GM23338 (cell line): ENCODE results near the gene ABCA13. TPM values are rescaled to one million over a fixed set of nuclear protein-coding genes. Genes with fewer than 3 reads are reported as not detected.

Source experiments
- ATAC-seq: fragments of 200-7000 bp; cut with Tn5 transposase; 3 replicates; pipeline ENCODE4 v1.9.1; 2020
- DNase-seq: peaks from one replicate; pipeline ENCODE4 v3.0.0-alpha.2; 2015; ENCODE audit warnings: low spot score
- H2AFZ ChIP-seq: fragments of 200-600 bp; sonication (generic); 2 replicates; pipeline ENCODE4 v1.8.0; 2016; ENCODE audit warnings: antibody characterized with exemption, mild to moderate bottlenecking, moderate library complexity
- H3F3A ChIP-seq: fragments of 200-600 bp; sonication (generic); replicated peaks from 2 replicates; pipeline ENCODE4 v1.8.0; 2017; ENCODE audit warnings: antibody characterized with exemption, mixed run types, low read depth
- H3K27ac ChIP-seq: fragments of 200-600 bp; sonication (generic); 2 replicates; pipeline ENCODE4 v1.6.1; 2016; ENCODE audit warnings: low read depth
- H3K27me3 ChIP-seq: fragments of 200-600 bp; sonication (generic); 2 replicates; pipeline ENCODE4 v1.8.0; 2016; ENCODE audit warnings: mild to moderate bottlenecking, mixed run types, moderate library complexity; ENCODE audit not compliant: insufficient read depth
- H3K36me3 ChIP-seq: fragments of 200-600 bp; sonication (generic); 2 replicates; pipeline ENCODE4 v1.8.0; 2016; ENCODE audit warnings: mild to moderate bottlenecking; ENCODE audit not compliant: insufficient read depth
- H3K4me1 ChIP-seq: fragments of 200-600 bp; sonication (generic); 2 replicates; pipeline ENCODE4 v1.8.0; 2016; ENCODE audit warnings: mild to moderate bottlenecking, moderate library complexity; ENCODE audit not compliant: insufficient read depth
- H3K4me2 ChIP-seq: fragments of 200-600 bp; sonication (generic); 2 replicates; pipeline ENCODE4 v1.7.1; 2017; ENCODE audit warnings: mixed run types
- H3K4me3 ChIP-seq: fragments of 200-600 bp; sonication (generic); 2 replicates; pipeline ENCODE4 v1.6.1; 2016; ENCODE audit warnings: mixed run types
- H3K79me2 ChIP-seq: fragments of 200-600 bp; sonication (generic); replicated peaks from 2 replicates; pipeline ENCODE4 v1.8.0; 2017; ENCODE audit warnings: mild to moderate bottlenecking; ENCODE audit not compliant: insufficient read depth
- H3K9me2 ChIP-seq: fragments of 200-600 bp; sonication (generic); 2 replicates; pipeline ENCODE4 v1.8.0; 2017; ENCODE audit not compliant: insufficient read depth
- H4K20me1 ChIP-seq: fragments of 200-600 bp; sonication (generic); replicated peaks from 2 replicates; pipeline ENCODE4 v1.8.0; 2017; ENCODE audit warnings: mild to moderate bottlenecking; ENCODE audit not compliant: insufficient read depth
- H3K27ac Mint-ChIP-seq: 2 replicates; pipeline ENCODE4 v1.8.0; 2020; ENCODE audit warnings: inconsistent platforms, mild to moderate bottlenecking, moderate library complexity, mixed read lengths
- H3K27me3 Mint-ChIP-seq: 3 replicates; pipeline ENCODE4 v1.8.0; 2022; ENCODE audit warnings: low read depth, mild to moderate bottlenecking, moderate library complexity, mixed read lengths, inconsistent platforms; ENCODE audit not compliant: insufficient read depth, poor library complexity
- H3K36me3 Mint-ChIP-seq: 3 replicates; pipeline ENCODE4 v1.8.0; 2021; ENCODE audit warnings: low read depth, mild to moderate bottlenecking, inconsistent platforms, moderate library complexity, mixed read lengths
- H3K4me1 Mint-ChIP-seq: 3 replicates; pipeline ENCODE4 v1.8.0; 2020; ENCODE audit warnings: mild to moderate bottlenecking, inconsistent platforms, mixed read lengths
- H3K4me3 Mint-ChIP-seq: 3 replicates; pipeline ENCODE4 v1.8.0; 2021; ENCODE audit warnings: moderate library complexity, mild to moderate bottlenecking, inconsistent platforms, mixed read lengths
- H3K9me3 Mint-ChIP-seq: 3 replicates; pipeline ENCODE4 v1.8.0; 2020; ENCODE audit warnings: moderate library complexity, mild to moderate bottlenecking, inconsistent platforms, mixed read lengths
- CTCF ChIP-seq, 2 experiments: fragments of 200-600 bp in 1 of 2; sonication (generic) in 1 of 2; conservative IDR thresholded peaks; 2 replicates each; pipeline versions ENCODE4 v1.5.1 to v1.6.1; 2016 to 2017; ENCODE audit warnings: antibody characterized with exemption in 2 of 2, low read depth in 2 of 2, mild to moderate bottlenecking in 2 of 2, moderate library complexity in 1 of 2
- ETS1 ChIP-seq: IDR thresholded peaks from 2 replicates; pipeline ENCODE4 v1.6.1; 2016; ENCODE audit warnings: antibody characterized with exemption
- EZH2phosphoT487 ChIP-seq: fragments of 200-600 bp; sonication (generic); IDR thresholded peaks from one replicate; pipeline ENCODE4 v1.8.1; 2018; ENCODE audit warnings: antibody characterized with exemption; ENCODE audit not compliant: unreplicated experiment
- POLR2AphosphoS5 ChIP-seq: IDR thresholded peaks from 2 replicates; pipeline ENCODE4 v1.6.1; 2016; ENCODE audit warnings: antibody characterized with exemption, low read depth
- ZNF114 ChIP-seq: fragments of 250-450 bp; sonication (Bioruptor Pico); IDR thresholded peaks from 2 replicates; pipeline ENCODE4 v1.5.0; 2020; ENCODE audit warnings: mild to moderate bottlenecking, moderate library complexity
- ZNF331 ChIP-seq: fragments of 250-450 bp; sonication (Bioruptor Pico); IDR thresholded peaks from 2 replicates; pipeline ENCODE4 v1.5.0; 2020; ENCODE audit warnings: low read depth, mild to moderate bottlenecking, moderate library complexity
- ZNF462 ChIP-seq: fragments of 250-450 bp; sonication (Bioruptor Pico); IDR thresholded peaks from 2 replicates; pipeline ENCODE4 v1.5.0; 2020; ENCODE audit warnings: mild to moderate bottlenecking, moderate library complexity
- polyA plus RNA-seq: library from polyadenylated mRNA; unstranded; fragments of >200 nt; fragmentation: Nextera tagmentation; extraction: Ambion mirVana; gene quantifications from 2 replicates; pipeline ENCODE4 v1.2.1, GENCODE V29; 2016
- total RNA-seq: library from RNA; depleted of rRNA; stranded (reverse); fragments of >200 nt; shearing (Covaris generic); gene quantifications from 2 replicates; pipeline ENCODE4 v1.2.3, GENCODE V29; 2014

ABCA13 gene
- total and polyA plus RNA-seq, 2 experiments from 2014 or later, result 0.21 TPM; not detected in 1

- Histone ChIP-seq H3K79me2 (no peaks in the 10 kb centered on the region), H3K27me3 (no peaks in the 10 kb centered on the region), H3F3A (no peaks in the 10 kb centered on the region), H3K4me1 (peaks cover 10% of the 10 kb centered on the region; the same call in 1 of the 2 replicates), H4K20me1 (no peaks in the 10 kb centered on the region), H3K4me3 (no peak overlapping the region), H3K36me3 (no peaks in the 10 kb centered on the region), H3K27ac (no peak overlapping the region), H3K4me2 (no peak overlapping the region), H3K9me2 (peaks cover 6% of the 10 kb centered on the region; the same call in 1 of the 2 replicates), H2AFZ (no peak overlapping the region)
- no peak for ATAC-seq
- Mint-ChIP-seq H3K4me1 (peaks cover 14% of the 10 kb centered on the region; the same call in 2 of the 3 replicates), H3K4me3 (no peak overlapping the region), H3K36me3 (no peaks in the 10 kb centered on the region), H3K9me3 (no peaks in the 10 kb centered on the region), H3K27ac (no peak overlapping the region), H3K27me3 (no peaks in the 10 kb centered on the region)
- DNase-seq, result peak; percentile 5
- TF ChIP-seq ETS1 (no peak), ZNF462 (peak; percentile 24; the same call in 1 of the 2 replicates), ZNF331 (CRISPR knock-in tag) (no peak)
Measured at GRCh38 chr7:48250441-48250951, 79.2 kb downstream of the ABCA13 start.

GRCh38 chr7:48251766-48252165 is 80.5 kb downstream of the ABCA13 start:
- H3K4me2 ChIP-seq, result no peak overlapping the region
- no peak overlapping the region for H3K27ac ChIP-seq
- H3K4me3 Mint-ChIP-seq, result no peak overlapping the region
- H3K79me2 ChIP-seq, result no peaks in the 10 kb centered on the region
- peaks cover 14% of the 10 kb centered on the region; the same call in 2 of the 3 replicates for H3K4me1 Mint-ChIP-seq
- no peaks in the 10 kb centered on the region for H3K9me3 Mint-ChIP-seq
- no peak for DNase-seq
- H3K27ac Mint-ChIP-seq, result no peak overlapping the region
- H3K4me3 ChIP-seq, result no peak overlapping the region
- H3F3A ChIP-seq, result no peaks in the 10 kb centered on the region
- peaks cover 6% of the 10 kb centered on the region; the same call in 1 of the 2 replicates for H3K9me2 ChIP-seq
- H4K20me1 ChIP-seq, result no peaks in the 10 kb centered on the region
- no peaks in the 10 kb centered on the region for H3K27me3 ChIP-seq
- H2AFZ ChIP-seq, result no peak overlapping the region
- H3K4me1 ChIP-seq, result peaks cover 10% of the 10 kb centered on the region; the same call in 1 of the 2 replicates
- ATAC-seq, result no peak
- no peaks in the 10 kb centered on the region for H3K36me3 ChIP-seq
- H3K27me3 Mint-ChIP-seq, result no peaks in the 10 kb centered on the region
- no peaks in the 10 kb centered on the region for H3K36me3 Mint-ChIP-seq
- no peak for TF ChIP-seq POLR2AphosphoS5
- TF ChIP-seq EZH2phosphoT487, result no peak
- TF ChIP-seq CTCF (conservative IDR thresholded peaks at IDR 0.05; ENCODE audit: low read depth in 2 of 2), result no peak
- TF ChIP-seq ETS1, result no peak
- TF ChIP-seq ZNF114 (CRISPR knock-in tag), result no peak
